ENCODE results near the gene AHR. TPM values are rescaled to one million over a fixed set of nuclear protein-coding genes. Genes with fewer than 3 reads are reported as not detected.
"Not testable (repeated sequence)": the region's sequence is repeated elsewhere in the genome, so short reads cannot be mapped to it uniquely, and the experiment has no call there.

Gene AHR
- total RNA-seq, 2 experiments from 2014 or later: 95.2 to 95.7 TPM

DNA sequence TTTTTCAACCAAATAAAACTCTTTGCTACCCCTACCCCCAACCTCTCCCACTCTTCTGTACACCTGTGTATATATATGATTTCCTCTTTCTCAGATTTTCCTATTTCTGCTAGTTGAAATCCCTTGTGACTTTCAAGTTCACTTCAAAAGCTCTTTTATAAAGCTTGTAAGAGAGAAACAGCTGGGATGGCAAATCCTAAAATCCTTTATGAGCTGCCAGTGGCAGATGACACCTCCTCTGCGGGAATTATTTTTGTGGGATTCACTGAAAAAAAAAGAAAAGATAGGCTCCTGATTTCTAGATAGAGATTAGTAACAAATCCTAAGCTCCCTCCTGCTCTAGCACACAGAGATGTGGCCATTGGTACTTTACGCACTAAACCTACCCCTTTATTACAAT, 92.9 kb downstream of the AHR start:
- peaks cover 4% of the 10 kb centered on the region for H3K36me3 Mint-ChIP-seq (ENCODE audit: low read depth)
- TF ChIP-seq, protein P1, sequence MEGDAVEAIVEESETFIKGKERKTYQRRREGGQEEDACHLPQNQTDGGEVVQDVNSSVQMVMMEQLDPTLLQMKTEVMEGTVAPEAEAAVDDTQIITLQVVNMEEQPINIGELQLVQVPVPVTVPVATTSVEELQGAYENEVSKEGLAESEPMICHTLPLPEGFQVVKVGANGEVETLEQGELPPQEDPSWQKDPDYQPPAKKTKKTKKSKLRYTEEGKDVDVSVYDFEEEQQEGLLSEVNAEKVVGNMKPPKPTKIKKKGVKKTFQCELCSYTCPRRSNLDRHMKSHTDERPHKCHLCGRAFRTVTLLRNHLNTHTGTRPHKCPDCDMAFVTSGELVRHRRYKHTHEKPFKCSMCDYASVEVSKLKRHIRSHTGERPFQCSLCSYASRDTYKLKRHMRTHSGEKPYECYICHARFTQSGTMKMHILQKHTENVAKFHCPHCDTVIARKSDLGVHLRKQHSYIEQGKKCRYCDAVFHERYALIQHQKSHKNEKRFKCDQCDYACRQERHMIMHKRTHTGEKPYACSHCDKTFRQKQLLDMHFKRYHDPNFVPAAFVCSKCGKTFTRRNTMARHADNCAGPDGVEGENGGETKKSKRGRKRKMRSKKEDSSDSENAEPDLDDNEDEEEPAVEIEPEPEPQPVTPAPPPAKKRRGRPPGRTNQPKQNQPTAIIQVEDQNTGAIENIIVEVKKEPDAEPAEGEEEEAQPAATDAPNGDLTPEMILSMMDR (IDR thresholded peaks at IDR 0.05): no peak
- intact Hi-C loops (cut with DNase I, micrococcal nuclease): no loop called here
- Histone ChIP-seq H3K4me3 (ENCODE audit: low read length) (no peak overlapping the region), H3K27me3 (ENCODE audit: control insufficient read depth in 1 of 2, insufficient read depth in 2 of 2, low read length in 2 of 2) (no peaks in the 10 kb centered on the region), H3K9me3 (ENCODE audit: control insufficient read depth in 1 of 2, insufficient read depth in 1 of 2, low read length in 2 of 2) (peaks cover 7 to 11% of the 10 kb centered on the region in 2 experiments), H3K27ac (ENCODE audit: low read depth in 1 of 2, low read length in 2 of 2) (no peak overlapping the region), H3K4me1 (ENCODE audit: insufficient read depth, low read length) (no peaks in the 10 kb centered on the region), H3K36me3 (ENCODE audit: insufficient read depth, low read length) (no peaks in the 10 kb centered on the region)
- ChIA-PET POLR2A (no interaction called here), CTCF (interaction anchor here (1.1 kb wide), 1 partner anchor 13 kb away, joined by 3 read pairs; no protein-coding TSS in a partner anchor)
- H3K4me1 Mint-ChIP-seq (ENCODE audit: low read depth): no peaks in the 10 kb centered on the region
- H3K27me3 Mint-ChIP-seq: peaks cover 9% of the 10 kb centered on the region
- H3K27ac Mint-ChIP-seq: no peak overlapping the region
- DNase-seq (no peak), ATAC-seq (ENCODE audit: poor library complexity) (no peak)
- H3K9me3 Mint-ChIP-seq: peaks cover 4% of the 10 kb centered on the region
- H3K4me3 Mint-ChIP-seq: no peak overlapping the region

DNA sequence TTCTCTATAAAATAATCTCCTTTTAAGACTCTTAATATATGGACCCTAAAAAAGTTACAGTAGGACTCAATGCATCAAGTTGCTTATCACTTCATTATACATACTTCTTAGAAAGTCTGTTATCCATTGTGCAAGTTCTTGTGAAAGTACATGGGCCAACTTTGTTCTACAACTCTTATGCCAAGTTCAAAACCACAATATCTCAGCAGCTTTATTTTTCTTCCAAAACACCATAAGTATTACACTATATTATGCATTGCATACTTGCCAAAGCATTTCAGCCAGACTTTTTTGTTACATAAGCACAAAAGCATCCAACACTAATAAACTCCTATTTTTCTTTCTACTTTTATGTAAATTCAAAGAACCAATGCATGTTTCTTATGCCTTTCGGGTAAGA, 94.4 kb downstream of the AHR start:
- H3K9me3 Mint-ChIP-seq: peaks cover 4% of the 10 kb centered on the region
- Histone ChIP-seq H3K4me1 (ENCODE audit: insufficient read depth, low read length) (no peaks in the 10 kb centered on the region), H3K9me3 (ENCODE audit: control insufficient read depth in 1 of 2, insufficient read depth in 1 of 2, low read length in 2 of 2) (peaks cover 7 to 11% of the 10 kb centered on the region in 2 experiments), H3K36me3 (ENCODE audit: insufficient read depth, low read length) (no peaks in the 10 kb centered on the region), H3K4me3 (ENCODE audit: low read length) (no peak overlapping the region), H3K27me3 (ENCODE audit: control insufficient read depth in 1 of 2, insufficient read depth in 2 of 2, low read length in 2 of 2) (no peaks in the 10 kb centered on the region), H3K27ac (ENCODE audit: low read depth in 1 of 2, low read length in 2 of 2) (no peak overlapping the region)
- ChIA-PET POLR2A (no interaction called here), CTCF (no interaction called here)
- ATAC-seq (ENCODE audit: poor library complexity) (no peak), DNase-seq (no peak)
- TF ChIP-seq, protein P1 (IDR thresholded peaks at IDR 0.05): no peak
- H3K27ac Mint-ChIP-seq: no peak overlapping the region
- H3K36me3 Mint-ChIP-seq (ENCODE audit: low read depth): peaks cover 4% of the 10 kb centered on the region
- H3K4me1 Mint-ChIP-seq (ENCODE audit: low read depth): no peaks in the 10 kb centered on the region
- peaks cover 9% of the 10 kb centered on the region for H3K27me3 Mint-ChIP-seq
- intact Hi-C loops (cut with DNase I, micrococcal nuclease): no loop called here
- no peak overlapping the region for H3K4me3 Mint-ChIP-seq

DNA sequence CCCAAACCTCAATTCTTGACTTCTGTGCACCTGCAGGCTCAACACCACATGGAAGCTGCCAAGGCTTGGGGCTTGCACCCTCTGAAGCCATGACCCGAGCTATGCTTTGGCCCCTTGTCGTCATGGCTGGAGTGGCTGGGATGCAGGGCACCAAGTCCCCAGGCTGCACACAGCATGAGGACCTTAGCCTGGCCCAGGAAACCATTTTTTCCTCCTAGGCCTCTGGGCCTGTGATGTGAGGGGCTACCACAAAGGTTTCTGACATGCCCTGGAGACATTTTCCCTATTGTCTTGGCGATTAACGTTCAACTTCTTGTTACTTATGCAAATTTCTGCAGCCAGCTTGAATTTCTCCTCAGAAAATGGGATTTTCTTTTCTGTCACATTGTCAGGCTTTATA, 96.1 kb downstream of the AHR start:
- H3K36me3 Mint-ChIP-seq (ENCODE audit: low read depth); H3K4me3 Mint-ChIP-seq; DNase-seq; H3K4me1 ChIP-seq (ENCODE audit: insufficient read depth, low read length); H3K27ac ChIP-seq (ENCODE audit: low read depth in 1 of 2, low read length in 2 of 2); H3K4me3 ChIP-seq (ENCODE audit: low read length); intact Hi-C loops (cut with DNase I, micrococcal nuclease); H3K27ac Mint-ChIP-seq; H3K27me3 ChIP-seq (ENCODE audit: control insufficient read depth in 1 of 2, insufficient read depth in 2 of 2, low read length in 2 of 2); H3K9me3 Mint-ChIP-seq; POLR2A ChIA-PET; CTCF ChIA-PET; H3K4me1 Mint-ChIP-seq (ENCODE audit: low read depth); H3K27me3 Mint-ChIP-seq; ATAC-seq (ENCODE audit: poor library complexity); H3K36me3 ChIP-seq (ENCODE audit: insufficient read depth, low read length): not testable (repeated sequence)
- peaks cover 7 to 11% of the 10 kb centered on the region in 2 experiments for H3K9me3 ChIP-seq (ENCODE audit: control insufficient read depth in 1 of 2, insufficient read depth in 1 of 2, low read length in 2 of 2)

All from CD4-positive, alpha-beta T cell (primary cell).